Colon (tissue), 2 donors: ENCODE data around the gene IQUB.
"Not testable (repeated sequence)": the region's sequence is repeated elsewhere in the genome, so short reads cannot be mapped to it uniquely, and the experiment has no call there.

Experiments
- FAIRE-seq: peaks from 2 replicates; lab custom pipeline; 2012; peaks lifted over from hg19 to GRCh38; lab: Jason Lieb, UNC
- donor health status: control.
- donor health status: control.

IQUB gene

GRCh38 chr7:123485721-123486120 is 48.7 kb downstream of the IQUB start:
- no peak for FAIRE-seq

- no peak for FAIRE-seq
These were observed 49.2 kb downstream of the IQUB start for GRCh38 chr7:123485187-123485586.

- no peak for FAIRE-seq
These were observed 50.2 kb downstream of the IQUB start for GRCh38 chr7:123484199-123484598.

- FAIRE-seq, result no peak
These were observed 54.3 kb downstream of the IQUB start for GRCh38 chr7:123480107-123480506.

GRCh38 chr7:123478056-123478455 is 56.3 kb downstream of the IQUB start:
- not testable (repeated sequence) for FAIRE-seq

GRCh38 chr7:123472750-123473445 is 61.5 kb downstream of the IQUB start:
- no peak for FAIRE-seq

- no peak for FAIRE-seq
These were observed 62.1 kb downstream of the IQUB start for GRCh38 chr7:123472327-123472726.

GRCh38 chr7:123468303-123468702 is 66.1 kb downstream of the IQUB start:
- no peak for FAIRE-seq

GRCh38 chr7:123463890-123464289 is 70.5 kb downstream of the IQUB start:
- FAIRE-seq, result no peak

- no peak for FAIRE-seq
These were observed 73.8 kb downstream of the IQUB start for GRCh38 chr7:123460616-123461015.

- no peak for FAIRE-seq
These were observed 78.4 kb downstream of the IQUB start for GRCh38 chr7:123455965-123456470.

GRCh38 chr7:123440101-123440548 is 94.3 kb downstream of the IQUB start:
- no peak for FAIRE-seq

- FAIRE-seq, result no peak
These were observed 95.2 kb downstream of the IQUB start for GRCh38 chr7:123439191-123439590.

GRCh38 chr7:123437447-123437995 is 96.9 kb downstream of the IQUB start:
- FAIRE-seq, result no peak

- FAIRE-seq, result no peak
These were observed 99.2 kb downstream of the IQUB start for GRCh38 chr7:123435080-123435700.

- no peak for FAIRE-seq
These were observed 100.7 kb downstream of the IQUB start for GRCh38 chr7:123433665-123434064.

- FAIRE-seq, result no peak
These were observed 101.8 kb downstream of the IQUB start for GRCh38 chr7:123432601-123433000.

- FAIRE-seq, result no peak
These were observed 103.2 kb downstream of the IQUB start for GRCh38 chr7:123431075-123431614.

GRCh38 chr7:123425246-123425645 is 109.1 kb downstream of the IQUB start:
- no peak for FAIRE-seq

GRCh38 chr7:123424463-123424862 is 109.9 kb downstream of the IQUB start:
- no peak for FAIRE-seq

GRCh38 chr7:123423622-123424021 is 110.8 kb downstream of the IQUB start:
- FAIRE-seq, result no peak

- FAIRE-seq, result no peak
These were observed 116.8 kb downstream of the IQUB start for GRCh38 chr7:123417580-123417979.

- FAIRE-seq, result no peak
These were observed 118.8 kb downstream of the IQUB start for GRCh38 chr7:123415625-123416024.
